K562 (cell line): ENCODE results near the gene ZNF865. TPM values are rescaled to one million over a fixed set of nuclear protein-coding genes. Genes with fewer than 3 reads are reported as not detected.
A peak's percentile ranks its signal among the peaks of the same experiment; 100 is the strongest.

ENCODE experiments used
- ADNP ChIP-seq: fragments of 200-800 bp; sonication (Bioruptor generic); IDR thresholded peaks from 2 replicates; pipeline ENCODE4 v1.6.1; 2016; ENCODE audit warnings: missing genetic modification characterization, missing compliant biosample characterization
- C11orf30 ChIP-seq: fragments of 450-650 bp; IDR thresholded peaks from 2 replicates; pipeline ENCODE4 v1.6.1; 2016; ENCODE audit warnings: low read depth, mild to moderate bottlenecking
- CC2D1A ChIP-seq: fragments of 450-650 bp; IDR thresholded peaks from 2 replicates; pipeline ENCODE4 v1.6.1; 2017; ENCODE audit warnings: mild to moderate bottlenecking
- COPS2 ChIP-seq: fragments of 450-650 bp; conservative IDR thresholded peaks from 2 replicates; pipeline ENCODE4 v1.6.1; 2016; ENCODE audit warnings: mild to moderate bottlenecking, moderate library complexity
- GATAD2B ChIP-seq: fragments of 450-650 bp; IDR thresholded peaks from 2 replicates; pipeline ENCODE4 v1.6.1; 2017; ENCODE audit warnings: mild to moderate bottlenecking, borderline replicate concordance
- KLF10 ChIP-seq: fragments of 250-450 bp; sonication (Bioruptor Pico); IDR thresholded peaks from 2 replicates; pipeline ENCODE4 v1.6.1; 2021; ENCODE audit warnings: matching md5 sums
- MYC ChIP-seq, 2 experiments: fragments of 250-450 bp in 1 of 2; sonication (Bioruptor Pico) in 1 of 2; IDR thresholded peaks; 2 replicates each; pipeline versions ENCODE4 v1.5.1 to v1.6.1; 2012 to 2021; ENCODE audit warnings: low read depth in 2 of 2, borderline replicate concordance in 1 of 2, improper control_type of control experiment in 1 of 2, low read length in 1 of 2, mild to moderate bottlenecking in 1 of 2, moderate library complexity in 1 of 2
- NFE2L1 ChIP-seq: fragments of 450-650 bp; IDR thresholded peaks from 2 replicates; pipeline ENCODE4 v1.6.1; 2016; ENCODE audit warnings: missing genetic modification characterization, low read depth, mild to moderate bottlenecking, missing compliant biosample characterization, moderate library complexity, borderline replicate concordance
- PPARD ChIP-seq: fragments of 250-450 bp; sonication (Bioruptor Pico); IDR thresholded peaks from 2 replicates; pipeline ENCODE4 v1.8.0; 2022; ENCODE audit warnings: inconsistent platforms, mild to moderate bottlenecking, moderate library complexity
- PYGO2 ChIP-seq: fragments of 450-650 bp; IDR thresholded peaks from 2 replicates; pipeline ENCODE4 v1.6.1; 2016; ENCODE audit warnings: mild to moderate bottlenecking, missing genetic modification characterization, moderate library complexity, missing compliant biosample characterization
- RHOXF2B ChIP-seq: fragments of 250-450 bp; sonication (Bioruptor Pico); conservative IDR thresholded peaks from 2 replicates; pipeline ENCODE4 v1.5.1; 2021
- SPI1 ChIP-seq: IDR thresholded peaks from 2 replicates; pipeline ENCODE4 v1.6.1; 2011; ENCODE audit warnings: low read depth, low read length, control low read depth, borderline replicate concordance
- SREBF1 ChIP-seq: fragments of 150-350 bp; IDR thresholded peaks from 2 replicates; pipeline ENCODE4 v1.6.1; 2014; ENCODE audit warnings: antibody characterized with exemption, low read depth, low read length, borderline replicate concordance
- TOE1 ChIP-seq, 2 experiments: fragments of 450-650 bp in 1 of 2; sonication (generic) in 1 of 2; formaldehyde crosslinking in 1 of 2; IDR thresholded peaks; 2 replicates each; pipeline versions ENCODE4 v1.7.1 to v1.8.0; 2016 to 2022; ENCODE audit warnings: borderline replicate concordance in 2 of 2, mild to moderate bottlenecking in 2 of 2, antibody characterized with exemption in 1 of 2, inconsistent platforms in 1 of 2, low read depth in 1 of 2, missing genetic modification reagents in 1 of 2, moderate library complexity in 1 of 2
- USF1 ChIP-seq: sonication (generic); formaldehyde crosslinking; IDR thresholded peaks from 2 replicates; pipeline ENCODE4 v1.9.0; 2022; ENCODE audit warnings: mild to moderate bottlenecking, missing genetic modification reagents
- ZNF274 ChIP-seq: IDR thresholded peaks from 2 replicates; pipeline ENCODE4 v1.6.1; 2011; ENCODE audit warnings: low read depth, mild to moderate bottlenecking, low read length, moderate library complexity, borderline replicate concordance
- ZNF311 ChIP-seq: fragments of 250-450 bp; sonication (Bioruptor Pico); IDR thresholded peaks from 2 replicates; pipeline ENCODE4 v1.4.0; 2020; ENCODE audit warnings: mild to moderate bottlenecking, moderate library complexity
- ZNF551 ChIP-seq: fragments of 250-450 bp; sonication (Bioruptor Pico); IDR thresholded peaks from 2 replicates; pipeline ENCODE4 v1.5.0; 2021; ENCODE audit warnings: mild to moderate bottlenecking, moderate library complexity
- ZNF583 ChIP-seq: fragments of 250-450 bp; sonication (Bioruptor Pico); IDR thresholded peaks from 2 replicates; pipeline ENCODE4 v1.4.0; 2020
- ZNF77 ChIP-seq: fragments of 250-450 bp; sonication (Bioruptor Pico); IDR thresholded peaks from 2 replicates; pipeline ENCODE4 v1.5.0; 2020
- polyA plus RNA-seq, 8 experiments: library from polyadenylated mRNA; depleted of rRNA in 4 of 8; stranded (reverse) in 5 of 8; unstranded in 3 of 8; fragments of >200 nt; fragmentation: Nextera tagmentation in 2 of 8; fragmentation: Illumina TruSeq in 1 of 8; extraction: Ambion mirVana in 2 of 8; extraction: Trizol in 1 of 8; gene quantifications; 2 replicates each; pipeline versions ENCODE4 v1.2.1 to v1.2.3, GENCODE V29; 2011 to 2014; ENCODE audit warnings: inconsistent platforms in 1 of 8, missing spikeins in 1 of 8
- total RNA-seq, 7 experiments: library from RNA; depleted of rRNA in 6 of 7; stranded (reverse); fragments of >200 nt in 6 of 7; fragmentation: Illumina TruSeq in 2 of 7; extraction: Trizol in 2 of 7; gene quantifications; 2 replicates each; pipeline versions ENCODE4 v1.2.1 to v1.2.3, GENCODE V29; 2011 to 2021; ENCODE audit warnings: low replicate concordance in 1 of 7

The ZNF865 gene
- total and polyA plus RNA-seq, 9 of the 15 experiments (the other 6 are each of a cell fraction or from before 2014, with no cell fraction given) = 0.40 to 18.8 (median 1.6) TPM; not detected in 2

- TF ChIP-seq RHOXF2B (CRISPR knock-in tag) (no peak), CC2D1A (0 out of 2 replicates have a peak, but pooled peaks have one; percentile 10), ZNF77 (CRISPR knock-in tag) (no peak), NFE2L1 (tag) (no peak), GATAD2B (0 out of 2 replicates have a peak, but pooled peaks have one; percentile 41), C11orf30 (no peak), PPARD (CRISPR knock-in tag) (peak; percentile 47; the same call in 1 of the 2 replicates), SPI1 (no peak), TOE1 (IDR thresholded peaks at IDR 0.05; ENCODE audit: borderline replicate concordance) (no peak), TOE1 (CRISPR knock-in tag; IDR thresholded peaks at IDR 0.05; ENCODE audit: borderline replicate concordance, low read depth) (peak; percentile 99), COPS2 (no peak), SREBF1 (no peak), USF1 (CRISPR knock-in tag) (peak; percentile 93), ZNF551 (CRISPR knock-in tag) (no peak), ZNF274 (no peak), ZNF311 (CRISPR knock-in tag) (peak; percentile 79; the same call in 1 of the 2 replicates), KLF10 (no peak), ADNP (tag) (no peak), MYC (IDR thresholded peaks at IDR 0.05; ENCODE audit: low read depth, low read length) (peak; percentile 98), MYC (CRISPR knock-in tag; IDR thresholded peaks at IDR 0.05; ENCODE audit: borderline replicate concordance, low read depth) (peak; percentile 69; the same call in 1 of the 2 replicates), PYGO2 (tag) (no peak), ZNF583 (peak; percentile 88)
Observed at GRCh38 chr19:55640043-55640576, 34.7 kb downstream of the ZNF865 start (continued).
